ENCODE results near the gene CARD10. TPM values are rescaled to one million over a fixed set of nuclear protein-coding genes. Genes with fewer than 3 reads are reported as not detected.

The CARD10 gene, protein sequence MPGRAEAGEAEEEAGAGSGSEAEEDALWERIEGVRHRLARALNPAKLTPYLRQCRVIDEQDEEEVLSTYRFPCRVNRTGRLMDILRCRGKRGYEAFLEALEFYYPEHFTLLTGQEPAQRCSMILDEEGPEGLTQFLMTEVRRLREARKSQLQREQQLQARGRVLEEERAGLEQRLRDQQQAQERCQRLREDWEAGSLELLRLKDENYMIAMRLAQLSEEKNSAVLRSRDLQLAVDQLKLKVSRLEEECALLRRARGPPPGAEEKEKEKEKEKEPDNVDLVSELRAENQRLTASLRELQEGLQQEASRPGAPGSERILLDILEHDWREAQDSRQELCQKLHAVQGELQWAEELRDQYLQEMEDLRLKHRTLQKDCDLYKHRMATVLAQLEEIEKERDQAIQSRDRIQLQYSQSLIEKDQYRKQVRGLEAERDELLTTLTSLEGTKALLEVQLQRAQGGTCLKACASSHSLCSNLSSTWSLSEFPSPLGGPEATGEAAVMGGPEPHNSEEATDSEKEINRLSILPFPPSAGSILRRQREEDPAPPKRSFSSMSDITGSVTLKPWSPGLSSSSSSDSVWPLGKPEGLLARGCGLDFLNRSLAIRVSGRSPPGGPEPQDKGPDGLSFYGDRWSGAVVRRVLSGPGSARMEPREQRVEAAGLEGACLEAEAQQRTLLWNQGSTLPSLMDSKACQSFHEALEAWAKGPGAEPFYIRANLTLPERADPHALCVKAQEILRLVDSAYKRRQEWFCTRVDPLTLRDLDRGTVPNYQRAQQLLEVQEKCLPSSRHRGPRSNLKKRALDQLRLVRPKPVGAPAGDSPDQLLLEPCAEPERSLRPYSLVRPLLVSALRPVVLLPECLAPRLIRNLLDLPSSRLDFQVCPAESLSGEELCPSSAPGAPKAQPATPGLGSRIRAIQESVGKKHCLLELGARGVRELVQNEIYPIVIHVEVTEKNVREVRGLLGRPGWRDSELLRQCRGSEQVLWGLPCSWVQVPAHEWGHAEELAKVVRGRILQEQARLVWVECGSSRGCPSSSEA
- 5.7 TPM for total RNA-seq

DNA sequence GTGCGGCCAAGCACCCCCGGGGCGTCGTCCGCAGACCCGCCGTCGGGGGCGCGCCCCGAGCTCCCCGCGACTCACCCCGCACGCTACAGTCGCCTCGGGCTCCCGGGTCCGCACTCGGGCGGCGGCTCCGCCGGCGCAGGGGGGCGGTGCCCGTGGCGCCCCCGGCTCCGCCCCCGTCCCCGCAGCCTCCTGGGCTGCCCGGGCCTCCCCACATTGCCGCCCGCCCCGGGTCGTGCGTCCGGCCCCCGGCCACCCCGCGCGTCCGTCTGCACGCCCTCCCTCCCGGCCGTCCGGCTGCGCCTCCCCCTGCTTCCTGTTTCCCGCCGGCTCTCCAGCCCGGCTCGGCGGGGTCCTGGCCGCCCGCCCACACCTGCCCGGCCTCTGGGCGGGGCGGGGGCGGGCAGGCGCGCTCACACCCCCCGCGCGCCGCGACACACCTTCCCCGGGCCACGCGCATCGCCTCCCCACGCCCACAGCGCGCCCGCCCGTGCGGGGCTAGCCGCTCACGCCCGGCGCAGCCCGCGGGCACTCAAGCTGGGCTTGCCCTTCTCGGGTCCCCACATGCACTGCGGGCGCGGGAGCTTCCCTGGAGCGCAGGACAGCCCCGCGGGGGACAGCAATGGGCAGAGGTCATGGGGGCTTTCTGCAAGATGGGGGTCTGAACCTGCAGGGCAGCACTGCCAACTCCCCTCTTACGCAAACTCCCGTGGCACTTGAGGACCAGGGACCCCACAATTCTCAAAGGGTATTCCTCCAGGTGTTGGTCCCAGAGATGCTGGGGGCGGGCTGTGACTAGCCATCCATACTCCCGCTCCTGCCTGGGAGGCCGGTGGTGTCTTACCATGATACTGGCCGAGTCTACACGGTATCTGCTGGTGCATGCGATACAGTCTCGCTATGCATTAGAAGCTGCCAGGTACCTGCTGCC, at the start of gene CARD10:
TSS of gene CARD10 (minus strand) at position 148 of the 928 bp plus-strand sequence. CDS start 215 bp downstream, outside the sequence.
- no peaks in the 10 kb centered on the region for H3K9me3 ChIP-seq (ENCODE audit: control insufficient read depth in 3 of 3, low read length in 3 of 3)
- peaks cover 0 to under 1% (median 0%) of the 10 kb centered on the region in 3 donors for H3K36me3 ChIP-seq (ENCODE audit: control insufficient read depth in 3 of 3, insufficient read depth in 3 of 3, low read length in 3 of 3)
- H3K4me1 ChIP-seq (ENCODE audit: control insufficient read depth in 3 of 3, insufficient read depth in 3 of 3, low read length in 3 of 3): peaks cover 5 to 7% (median 6%) of the 10 kb centered on the region in 3 donors
- H3K27ac ChIP-seq (ENCODE audit: low read depth, low read length): no peak within 1 kb of the TSS
- peak within 1 kb of the TSS; percentile 48 to 67 (median 57) for H3K4me3 ChIP-seq (ENCODE audit: low read length in 3 of 3)
- H3K27me3 ChIP-seq (ENCODE audit: control insufficient read depth in 3 of 3, insufficient read depth in 3 of 3, low read length in 3 of 3): peaks cover 20 to 33% (median 31%) of the 10 kb centered on the region in 3 donors
- peak within 1 kb of the TSS in 2 of 3 donors; percentile 5 to 71 for H3K9ac ChIP-seq (ENCODE audit: low read depth in 1 of 3, low read length in 3 of 3)

DNA sequence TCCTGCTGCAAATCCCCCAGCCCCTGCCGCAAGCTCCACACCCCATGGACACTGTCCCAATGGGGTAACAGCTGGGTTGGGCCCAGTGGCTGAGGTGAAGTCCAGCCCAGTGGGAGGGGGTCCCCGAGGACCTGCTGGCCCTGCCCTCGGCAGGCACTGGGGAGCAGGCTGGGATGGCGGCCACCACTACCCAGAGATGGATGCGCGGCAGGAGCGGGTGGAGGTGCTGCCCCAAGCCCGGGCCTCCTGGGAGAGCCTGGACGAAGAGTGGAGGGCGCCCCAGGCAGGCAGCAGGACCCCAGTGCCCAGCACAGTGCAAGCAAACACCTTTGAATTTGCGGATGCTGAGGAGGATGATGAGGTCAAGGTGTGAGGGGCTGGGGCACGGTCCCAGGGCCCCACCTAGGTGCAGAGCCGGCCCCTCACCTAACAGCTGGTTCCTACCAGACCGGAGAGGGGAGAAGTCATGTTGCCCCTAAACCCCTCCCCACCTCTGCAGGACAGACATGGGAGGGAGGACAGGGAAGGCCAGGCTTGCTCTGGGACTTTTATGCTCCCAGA, 49.3 kb upstream of the CARD10 start:
- Histone ChIP-seq H3K27me3 (ENCODE audit: control insufficient read depth in 3 of 3, insufficient read depth in 3 of 3, low read length in 3 of 3) (peaks cover 3 to 23% (median 17%) of the 10 kb centered on the region in 3 donors), H3K4me1 (ENCODE audit: control insufficient read depth in 3 of 3, insufficient read depth in 3 of 3, low read length in 3 of 3) (peaks cover 27 to 37% (median 32%) of the 10 kb centered on the region in 3 donors), H3K9me3 (ENCODE audit: control insufficient read depth in 3 of 3, low read length in 3 of 3) (no peaks in the 10 kb centered on the region), H3K36me3 (ENCODE audit: control insufficient read depth in 3 of 3, insufficient read depth in 3 of 3, low read length in 3 of 3) (peaks cover 0 to 13% (median 11%) of the 10 kb centered on the region in 3 donors), H3K27ac (ENCODE audit: low read depth, low read length) (no peak overlapping the region), H3K4me3 (ENCODE audit: low read length in 3 of 3) (no peak overlapping the region), H3K9ac (ENCODE audit: low read depth in 1 of 3, low read length in 3 of 3) (no peak overlapping the region)

DNA sequence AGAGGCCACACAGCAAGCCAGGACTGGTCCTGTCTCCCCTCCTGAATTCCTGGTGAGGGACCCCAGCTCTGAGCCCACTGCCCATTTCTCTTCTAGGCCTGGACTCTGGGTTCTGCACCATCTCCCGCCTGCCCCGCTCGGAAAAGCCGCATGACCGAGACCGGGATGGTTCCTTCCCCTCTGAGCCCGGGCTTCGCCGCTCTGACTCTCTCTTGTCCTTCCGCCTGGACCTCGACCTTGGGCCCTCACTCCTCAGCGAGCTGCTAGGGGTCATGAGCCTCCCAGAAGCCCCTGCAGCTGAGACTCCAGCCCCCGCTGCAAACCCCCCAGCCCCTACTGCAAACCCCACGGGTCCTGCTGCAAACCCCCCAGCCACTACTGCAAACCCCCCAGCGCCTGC, 48.8 kb upstream of the CARD10 start:
- Histone ChIP-seq H3K36me3 (ENCODE audit: control insufficient read depth in 3 of 3, insufficient read depth in 3 of 3, low read length in 3 of 3) (peaks cover 0 to 13% (median 11%) of the 10 kb centered on the region in 3 donors), H3K27me3 (ENCODE audit: control insufficient read depth in 3 of 3, insufficient read depth in 3 of 3, low read length in 3 of 3) (peaks cover 3 to 25% (median 20%) of the 10 kb centered on the region in 3 donors), H3K4me3 (ENCODE audit: low read length in 3 of 3) (no peak overlapping the region), H3K4me1 (ENCODE audit: control insufficient read depth in 3 of 3, insufficient read depth in 3 of 3, low read length in 3 of 3) (peaks cover 29 to 42% (median 35%) of the 10 kb centered on the region in 3 donors), H3K9ac (ENCODE audit: low read depth in 1 of 3, low read length in 3 of 3) (no peak overlapping the region), H3K9me3 (ENCODE audit: control insufficient read depth in 3 of 3, low read length in 3 of 3) (no peaks in the 10 kb centered on the region), H3K27ac (ENCODE audit: low read depth, low read length) (no peak overlapping the region)

DNA sequence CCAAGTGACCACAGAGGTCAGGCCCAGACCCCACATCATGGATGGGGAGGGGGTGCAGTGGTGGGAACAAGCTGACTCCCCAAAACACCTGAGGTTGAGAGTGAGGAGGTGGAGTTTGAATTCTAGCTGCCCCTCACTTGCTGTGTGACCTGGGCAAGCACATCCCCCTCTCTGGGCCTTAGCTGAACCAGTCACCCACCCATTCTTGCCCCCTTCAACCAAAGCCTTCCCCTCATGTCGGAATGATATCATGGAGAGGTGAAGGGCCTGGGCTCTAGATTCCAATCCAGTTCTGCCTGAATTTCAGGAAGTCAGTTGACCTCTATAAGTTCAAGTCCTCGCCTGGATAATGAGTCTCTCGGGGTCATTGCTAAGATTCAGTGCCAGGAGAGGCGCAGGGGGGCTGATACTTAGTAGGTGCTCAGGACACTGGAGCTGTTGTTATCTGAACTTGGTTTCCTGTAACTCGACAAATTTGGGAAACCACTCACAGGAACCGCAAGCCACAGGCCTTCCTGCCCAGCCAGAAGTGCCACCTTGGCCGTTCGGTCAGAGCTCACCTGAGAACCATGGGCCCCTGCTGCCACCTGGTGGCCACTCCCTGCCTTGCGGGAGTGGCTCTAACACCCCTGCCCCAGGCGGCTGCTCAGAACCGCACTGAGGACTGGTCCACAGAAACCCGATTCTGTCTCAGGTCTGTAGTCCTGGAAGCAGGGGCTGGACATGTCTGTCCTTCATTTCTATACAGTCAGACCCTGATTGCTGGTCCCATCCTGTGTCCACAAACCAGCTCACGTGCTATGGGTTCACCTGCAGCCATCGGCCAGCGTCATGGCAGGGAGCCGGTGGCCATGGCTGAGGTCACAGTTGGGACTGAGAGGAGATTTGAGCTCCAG, 47.9 kb upstream of the CARD10 start:
- peak overlapping the region in 2 of 3 donors; percentile 12 to 33 for H3K9ac ChIP-seq (ENCODE audit: low read depth in 1 of 3, low read length in 3 of 3)
- peaks cover 37 to 49% (median 44%) of the 10 kb centered on the region in 3 donors for H3K4me1 ChIP-seq (ENCODE audit: control insufficient read depth in 3 of 3, insufficient read depth in 3 of 3, low read length in 3 of 3)
- H3K4me3 ChIP-seq (ENCODE audit: low read length in 3 of 3): no peak overlapping the region
- H3K27ac ChIP-seq (ENCODE audit: low read depth, low read length): peak overlapping the region; percentile 8
- H3K27me3 ChIP-seq (ENCODE audit: control insufficient read depth in 3 of 3, insufficient read depth in 3 of 3, low read length in 3 of 3): peaks cover 6 to 33% (median 28%) of the 10 kb centered on the region in 3 donors
- H3K36me3 ChIP-seq (ENCODE audit: control insufficient read depth in 3 of 3, insufficient read depth in 3 of 3, low read length in 3 of 3): peaks cover 0 to 14% (median 11%) of the 10 kb centered on the region in 3 donors
- H3K9me3 ChIP-seq (ENCODE audit: control insufficient read depth in 3 of 3, low read length in 3 of 3): no peaks in the 10 kb centered on the region

DNA sequence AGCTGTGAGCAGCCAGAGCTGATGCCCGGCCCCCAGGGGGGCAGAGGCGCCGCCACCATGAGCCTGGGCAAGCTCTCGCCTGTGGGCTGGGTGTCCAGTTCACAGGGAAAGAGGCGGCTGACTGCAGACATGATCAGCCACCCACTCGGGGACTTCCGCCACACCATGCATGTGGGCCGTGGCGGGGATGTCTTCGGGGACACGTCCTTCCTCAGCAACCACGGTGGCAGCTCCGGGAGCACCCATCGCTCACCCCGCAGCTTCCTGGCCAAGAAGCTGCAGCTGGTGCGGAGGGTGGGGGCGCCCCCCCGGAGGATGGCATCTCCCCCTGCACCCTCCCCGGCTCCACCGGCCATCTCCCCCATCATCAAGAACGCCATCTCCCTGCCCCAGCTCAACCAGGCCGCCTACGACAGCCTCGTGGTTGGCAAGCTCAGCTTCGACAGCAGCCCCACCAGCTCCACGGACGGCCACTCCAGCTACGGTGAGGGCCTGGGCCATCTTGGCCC, 47.2 kb upstream of the CARD10 start:
- no peak overlapping the region for H3K4me3 ChIP-seq (ENCODE audit: low read length in 3 of 3)
- peaks cover 45 to 57% (median 52%) of the 10 kb centered on the region in 3 donors for H3K4me1 ChIP-seq (ENCODE audit: control insufficient read depth in 3 of 3, insufficient read depth in 3 of 3, low read length in 3 of 3)

DNA sequence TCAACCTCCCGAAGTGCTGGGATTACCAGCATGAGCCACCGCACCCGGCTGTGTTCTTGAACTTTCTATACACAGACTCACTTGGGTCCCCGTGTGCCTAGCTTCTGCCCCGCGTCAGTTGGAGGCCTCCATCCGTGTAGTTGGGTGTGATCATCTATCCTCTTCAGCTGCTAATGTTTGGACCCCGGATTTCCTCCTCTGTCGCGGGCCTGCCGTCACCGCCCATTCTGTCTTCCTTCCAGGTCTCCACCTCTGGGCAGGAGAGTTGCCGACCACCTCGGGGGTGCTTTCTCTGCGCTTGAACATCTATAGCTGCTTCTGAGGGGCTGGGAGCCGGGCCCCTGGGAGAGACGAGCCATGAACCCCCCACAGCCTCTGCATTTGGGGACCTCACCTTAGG, 46.6 kb upstream of the CARD10 start:
- Histone ChIP-seq H3K27me3 (ENCODE audit: control insufficient read depth in 3 of 3, insufficient read depth in 3 of 3, low read length in 3 of 3) (peaks cover 16 to 47% (median 40%) of the 10 kb centered on the region in 3 donors), H3K9me3 (ENCODE audit: control insufficient read depth in 3 of 3, low read length in 3 of 3) (no peaks in the 10 kb centered on the region), H3K4me3 (ENCODE audit: low read length in 3 of 3) (no peak overlapping the region), H3K9ac (ENCODE audit: low read depth in 1 of 3, low read length in 3 of 3) (no peak overlapping the region), H3K27ac (ENCODE audit: low read depth, low read length) (no peak overlapping the region), H3K4me1 (ENCODE audit: control insufficient read depth in 3 of 3, insufficient read depth in 3 of 3, low read length in 3 of 3) (peaks cover 49 to 62% (median 53%) of the 10 kb centered on the region in 3 donors), H3K36me3 (ENCODE audit: control insufficient read depth in 3 of 3, insufficient read depth in 3 of 3, low read length in 3 of 3) (peaks cover 0 to 15% (median 11%) of the 10 kb centered on the region in 3 donors)

More for the DNA sequence above, 47.2 kb upstream of the CARD10 start:
- Histone ChIP-seq H3K27me3 (ENCODE audit: control insufficient read depth in 3 of 3, insufficient read depth in 3 of 3, low read length in 3 of 3) (peaks cover 11 to 41% (median 35%) of the 10 kb centered on the region in 3 donors), H3K36me3 (ENCODE audit: control insufficient read depth in 3 of 3, insufficient read depth in 3 of 3, low read length in 3 of 3) (peaks cover 0 to 15% (median 11%) of the 10 kb centered on the region in 3 donors), H3K27ac (ENCODE audit: low read depth, low read length) (peak overlapping the region; percentile 8), H3K9ac (ENCODE audit: low read depth in 1 of 3, low read length in 3 of 3) (no peak overlapping the region), H3K9me3 (ENCODE audit: control insufficient read depth in 3 of 3, low read length in 3 of 3) (no peaks in the 10 kb centered on the region)

DNA sequence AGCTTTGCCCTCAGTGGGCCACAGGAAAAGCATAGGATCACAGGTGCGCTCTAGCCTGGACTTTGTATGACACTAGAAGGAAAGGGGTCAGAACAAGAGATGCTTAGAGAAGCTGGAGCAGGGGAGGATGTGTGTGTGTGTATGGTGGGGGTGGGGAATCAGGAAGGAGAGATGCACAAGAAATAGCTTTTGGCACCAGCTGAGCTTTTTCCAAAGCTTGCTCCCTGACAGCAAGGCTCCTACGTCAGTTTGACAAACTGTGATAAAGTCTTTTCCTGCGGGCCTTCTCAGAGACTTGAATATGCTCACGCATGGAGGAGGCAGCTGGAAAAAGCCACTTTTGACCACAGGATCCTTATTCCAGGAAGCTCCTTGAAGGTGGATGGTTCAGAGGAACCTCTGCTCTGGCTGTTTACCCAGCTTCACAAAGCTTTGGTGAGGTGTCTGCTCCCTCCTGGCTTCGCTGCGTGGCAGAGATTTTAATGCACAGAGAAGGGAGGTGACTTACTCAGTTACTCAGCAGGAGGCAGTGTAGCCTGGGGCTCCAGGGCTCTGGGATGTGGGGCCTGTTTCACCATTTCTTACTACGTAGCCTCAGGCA, 45.0 kb upstream of the CARD10 start:
- H3K27me3 ChIP-seq (ENCODE audit: control insufficient read depth in 3 of 3, insufficient read depth in 3 of 3, low read length in 3 of 3): peaks cover 16 to 54% (median 43%) of the 10 kb centered on the region in 3 donors
- peak overlapping the region in 1 of 3 donors; percentile 13 for H3K4me3 ChIP-seq (ENCODE audit: low read length in 3 of 3)
- peak overlapping the region; percentile 65 for H3K27ac ChIP-seq (ENCODE audit: low read depth, low read length)
- H3K9ac ChIP-seq (ENCODE audit: low read depth in 1 of 3, low read length in 3 of 3): peak overlapping the region in 1 of 3 donors; percentile 25
- peaks cover 0 to 14% (median 11%) of the 10 kb centered on the region in 3 donors for H3K36me3 ChIP-seq (ENCODE audit: control insufficient read depth in 3 of 3, insufficient read depth in 3 of 3, low read length in 3 of 3)
- no peaks in the 10 kb centered on the region for H3K9me3 ChIP-seq (ENCODE audit: control insufficient read depth in 3 of 3, low read length in 3 of 3)
- H3K4me1 ChIP-seq (ENCODE audit: control insufficient read depth in 3 of 3, insufficient read depth in 3 of 3, low read length in 3 of 3): peaks cover 51 to 63% (median 55%) of the 10 kb centered on the region in 3 donors
